ENCODE measurements around the gene L1TD1. TPM values are rescaled to one million over a fixed set of nuclear protein-coding genes. Genes with fewer than 3 reads are reported as not detected.

L1TD1 gene
- polyA plus RNA-seq, 2 of the 4 experiments (the other 2 are of a cell fraction): not detected

DNA sequence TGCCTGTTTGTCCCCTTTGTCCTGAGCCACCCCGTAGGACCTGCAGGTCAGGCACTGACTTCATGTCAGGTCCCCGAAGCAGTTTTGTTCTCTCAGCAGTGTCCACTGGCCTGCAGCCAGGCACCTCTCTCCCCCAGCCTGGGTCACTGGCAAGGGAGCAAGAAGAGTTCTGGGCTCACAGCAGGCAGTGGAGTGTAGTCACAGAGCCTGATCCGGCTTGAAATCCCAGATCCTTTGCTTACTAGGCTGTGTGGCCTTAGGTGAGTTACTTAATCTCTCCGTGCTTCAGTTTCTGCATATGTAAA is 34.2 kb downstream of the L1TD1 start:
- POLR2A ChIA-PET: interaction anchor here (0.6 kb wide), 1 partner anchor 10 kb away, joined by 6 read pairs; no protein-coding TSS in a partner anchor

DNA sequence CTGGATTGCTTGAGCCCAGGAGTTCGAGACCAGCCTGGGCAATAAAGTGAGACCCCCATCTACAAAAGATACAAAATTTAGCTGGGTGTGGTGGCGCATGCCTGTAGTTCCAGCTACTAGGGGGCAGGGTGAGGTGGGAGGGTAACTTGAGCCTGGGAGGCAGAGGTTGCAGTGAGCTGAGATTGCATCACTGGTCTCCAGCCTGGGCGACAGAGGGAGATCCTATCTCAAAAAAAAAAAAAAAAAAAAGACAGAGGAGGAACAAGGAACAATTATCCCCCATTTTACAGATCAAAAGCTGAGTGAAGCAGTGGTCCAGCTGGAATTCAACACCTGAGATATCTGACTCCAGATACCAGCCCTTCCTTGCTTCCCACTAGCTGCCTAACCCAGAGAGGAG is 34.8 kb downstream of the L1TD1 start:
- CTCF ChIA-PET: interaction anchor here (0.9 to 2.2 kb wide), 3 partner anchors 8 to 178 kb away, joined by 3 to 8 read pairs (median 3); no protein-coding TSS in a partner anchor
- WGBS (ENCODE audit: missing lambda C conversion rate): 73% methylated on average over 3 of the region's 3 CpGs
- DNase-seq (ENCODE audit: low read depth in 1 of 2, low spot score in 1 of 2) (no peak), FAIRE-seq (no peak), ATAC-seq (no peak)
- peak overlapping the region in 1 of 2 experiments; percentile 53; a peak in 3 of 6 replicates for H3K27ac ChIP-seq
- 0 out of 3 replicates have a peak overlapping the region, but pooled peaks have one; percentile 1 for H3K4me2 ChIP-seq
- POLR2A ChIA-PET: interaction anchor here (0.6 kb wide), 1 partner anchor 9 kb away, joined by 6 read pairs; no protein-coding TSS in a partner anchor
- H3K9me3 ChIP-seq: no peaks in the 10 kb centered on the region
- H3K4me3 ChIP-seq: no peak overlapping the region
- H3K4me1 ChIP-seq: peaks cover 25% of the 10 kb centered on the region
- TF ChIP-seq FOSL2 (IDR thresholded peaks at IDR 0.05) (no peak), FOSL2 (CRISPR knock-in tag; IDR thresholded peaks at IDR 0.05) (no peak), MYC (IDR thresholded peaks at IDR 0.05; ENCODE audit: borderline replicate concordance, low read length) (no peak), CEBPB (IDR thresholded peaks at IDR 0.05) (no peak), KDM1A (IDR thresholded peaks at IDR 0.05; ENCODE audit: low read depth) (no peak), NFE2L2 (conservative IDR thresholded peaks at IDR 0.05; ENCODE audit: low read length) (no peak), EP300 (IDR thresholded peaks at IDR 0.05) (no peak), RNF2 (IDR thresholded peaks at IDR 0.05; ENCODE audit: borderline replicate concordance, low read depth) (no peak), CHD2 (IDR thresholded peaks at IDR 0.05; ENCODE audit: low read length, partially characterized antibody) (no peak), TFCP2L1 (CRISPR knock-in tag; IDR thresholded peaks at IDR 0.05) (no peak), KDM5A (IDR thresholded peaks at IDR 0.05) (no peak), ZC3H11A (IDR thresholded peaks at IDR 0.05) (no peak), SMC3 (IDR thresholded peaks at IDR 0.05) (no peak)
- TF ChIP-seq, protein P1, sequence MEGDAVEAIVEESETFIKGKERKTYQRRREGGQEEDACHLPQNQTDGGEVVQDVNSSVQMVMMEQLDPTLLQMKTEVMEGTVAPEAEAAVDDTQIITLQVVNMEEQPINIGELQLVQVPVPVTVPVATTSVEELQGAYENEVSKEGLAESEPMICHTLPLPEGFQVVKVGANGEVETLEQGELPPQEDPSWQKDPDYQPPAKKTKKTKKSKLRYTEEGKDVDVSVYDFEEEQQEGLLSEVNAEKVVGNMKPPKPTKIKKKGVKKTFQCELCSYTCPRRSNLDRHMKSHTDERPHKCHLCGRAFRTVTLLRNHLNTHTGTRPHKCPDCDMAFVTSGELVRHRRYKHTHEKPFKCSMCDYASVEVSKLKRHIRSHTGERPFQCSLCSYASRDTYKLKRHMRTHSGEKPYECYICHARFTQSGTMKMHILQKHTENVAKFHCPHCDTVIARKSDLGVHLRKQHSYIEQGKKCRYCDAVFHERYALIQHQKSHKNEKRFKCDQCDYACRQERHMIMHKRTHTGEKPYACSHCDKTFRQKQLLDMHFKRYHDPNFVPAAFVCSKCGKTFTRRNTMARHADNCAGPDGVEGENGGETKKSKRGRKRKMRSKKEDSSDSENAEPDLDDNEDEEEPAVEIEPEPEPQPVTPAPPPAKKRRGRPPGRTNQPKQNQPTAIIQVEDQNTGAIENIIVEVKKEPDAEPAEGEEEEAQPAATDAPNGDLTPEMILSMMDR (IDR thresholded peaks at IDR 0.05): no peak
- TF ChIP-seq, protein P2, sequence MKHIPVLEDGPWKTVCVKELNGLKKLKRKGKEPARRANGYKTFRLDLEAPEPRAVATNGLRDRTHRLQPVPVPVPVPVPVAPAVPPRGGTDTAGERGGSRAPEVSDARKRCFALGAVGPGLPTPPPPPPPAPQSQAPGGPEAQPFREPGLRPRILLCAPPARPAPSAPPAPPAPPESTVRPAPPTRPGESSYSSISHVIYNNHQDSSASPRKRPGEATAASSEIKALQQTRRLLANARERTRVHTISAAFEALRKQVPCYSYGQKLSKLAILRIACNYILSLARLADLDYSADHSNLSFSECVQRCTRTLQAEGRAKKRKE (CRISPR knock-in tag; IDR thresholded peaks at IDR 0.05; ENCODE audit: low read depth): no peak
- TF ChIP-seq, protein P3, sequence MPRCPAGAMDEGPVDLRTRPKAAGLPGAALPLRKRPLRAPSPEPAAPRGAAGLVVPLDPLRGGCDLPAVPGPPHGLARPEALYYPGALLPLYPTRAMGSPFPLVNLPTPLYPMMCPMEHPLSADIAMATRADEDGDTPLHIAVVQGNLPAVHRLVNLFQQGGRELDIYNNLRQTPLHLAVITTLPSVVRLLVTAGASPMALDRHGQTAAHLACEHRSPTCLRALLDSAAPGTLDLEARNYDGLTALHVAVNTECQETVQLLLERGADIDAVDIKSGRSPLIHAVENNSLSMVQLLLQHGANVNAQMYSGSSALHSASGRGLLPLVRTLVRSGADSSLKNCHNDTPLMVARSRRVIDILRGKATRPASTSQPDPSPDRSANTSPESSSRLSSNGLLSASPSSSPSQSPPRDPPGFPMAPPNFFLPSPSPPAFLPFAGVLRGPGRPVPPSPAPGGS (IDR thresholded peaks at IDR 0.05): no peak

More for the DNA sequence above, 34.2 kb downstream of the L1TD1 start:
- H3K9me3 ChIP-seq: no peaks in the 10 kb centered on the region
- WGBS (ENCODE audit: missing lambda C conversion rate): 63% methylated on average over 3 of the region's 4 CpGs
- no peak overlapping the region for H3K4me3 ChIP-seq
- ATAC-seq: no peak
- no peak overlapping the region for H3K4me2 ChIP-seq
- FAIRE-seq: no peak
- CTCF ChIA-PET: interaction anchor here (0.9 to 2.2 kb wide), 3 partner anchors 53 to 178 kb away, joined by 3 to 8 read pairs (median 6); no protein-coding TSS in a partner anchor
- H3K27ac ChIP-seq: peak overlapping the region in 1 of 2 experiments; percentile 53; a peak in 3 of 6 replicates
- no peak for DNase-seq (ENCODE audit: low read depth in 1 of 2, low spot score in 1 of 2)
- TF ChIP-seq ZSCAN20 (CRISPR knock-in tag; IDR thresholded peaks at IDR 0.05) (no peak), ESRRA (IDR thresholded peaks at IDR 0.05; ENCODE audit: borderline replicate concordance, low read length) (no peak), RCOR1 (IDR thresholded peaks at IDR 0.05; ENCODE audit: low read depth, low read length) (no peak), CEBPB (IDR thresholded peaks at IDR 0.05) (no peak), JUNB (IDR thresholded peaks at IDR 0.05) (no peak), CBX8 (IDR thresholded peaks at IDR 0.05) (no peak), PHF8 (IDR thresholded peaks at IDR 0.05; ENCODE audit: borderline replicate concordance, low read depth) (no peak), TP53 (CRISPR knock-in tag; IDR thresholded peaks at IDR 0.05) (no peak), CHD2 (IDR thresholded peaks at IDR 0.05; ENCODE audit: low read length, partially characterized antibody) (no peak), ZNF302 (CRISPR knock-in tag; IDR thresholded peaks at IDR 0.05) (no peak), MAZ (IDR thresholded peaks at IDR 0.05; ENCODE audit: borderline replicate concordance, low read depth, low read length) (no peak), MAFK (IDR thresholded peaks at IDR 0.05; ENCODE audit: partially characterized antibody) (no peak), KDM5A (IDR thresholded peaks at IDR 0.05) (no peak), EHMT2 (IDR thresholded peaks at IDR 0.05; ENCODE audit: low read depth) (no peak)
- TF ChIP-seq, protein P3 (IDR thresholded peaks at IDR 0.05): no peak
- TF ChIP-seq, protein P4, sequence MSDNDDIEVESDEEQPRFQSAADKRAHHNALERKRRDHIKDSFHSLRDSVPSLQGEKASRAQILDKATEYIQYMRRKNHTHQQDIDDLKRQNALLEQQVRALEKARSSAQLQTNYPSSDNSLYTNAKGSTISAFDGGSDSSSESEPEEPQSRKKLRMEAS (IDR thresholded peaks at IDR 0.05): no peak
- TF ChIP-seq, protein P5, sequence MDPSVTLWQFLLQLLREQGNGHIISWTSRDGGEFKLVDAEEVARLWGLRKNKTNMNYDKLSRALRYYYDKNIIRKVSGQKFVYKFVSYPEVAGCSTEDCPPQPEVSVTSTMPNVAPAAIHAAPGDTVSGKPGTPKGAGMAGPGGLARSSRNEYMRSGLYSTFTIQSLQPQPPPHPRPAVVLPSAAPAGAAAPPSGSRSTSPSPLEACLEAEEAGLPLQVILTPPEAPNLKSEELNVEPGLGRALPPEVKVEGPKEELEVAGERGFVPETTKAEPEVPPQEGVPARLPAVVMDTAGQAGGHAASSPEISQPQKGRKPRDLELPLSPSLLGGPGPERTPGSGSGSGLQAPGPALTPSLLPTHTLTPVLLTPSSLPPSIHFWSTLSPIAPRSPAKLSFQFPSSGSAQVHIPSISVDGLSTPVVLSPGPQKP (IDR thresholded peaks at IDR 0.05; ENCODE audit: low read depth, low read length): no peak
- TF ChIP-seq, protein P6, sequence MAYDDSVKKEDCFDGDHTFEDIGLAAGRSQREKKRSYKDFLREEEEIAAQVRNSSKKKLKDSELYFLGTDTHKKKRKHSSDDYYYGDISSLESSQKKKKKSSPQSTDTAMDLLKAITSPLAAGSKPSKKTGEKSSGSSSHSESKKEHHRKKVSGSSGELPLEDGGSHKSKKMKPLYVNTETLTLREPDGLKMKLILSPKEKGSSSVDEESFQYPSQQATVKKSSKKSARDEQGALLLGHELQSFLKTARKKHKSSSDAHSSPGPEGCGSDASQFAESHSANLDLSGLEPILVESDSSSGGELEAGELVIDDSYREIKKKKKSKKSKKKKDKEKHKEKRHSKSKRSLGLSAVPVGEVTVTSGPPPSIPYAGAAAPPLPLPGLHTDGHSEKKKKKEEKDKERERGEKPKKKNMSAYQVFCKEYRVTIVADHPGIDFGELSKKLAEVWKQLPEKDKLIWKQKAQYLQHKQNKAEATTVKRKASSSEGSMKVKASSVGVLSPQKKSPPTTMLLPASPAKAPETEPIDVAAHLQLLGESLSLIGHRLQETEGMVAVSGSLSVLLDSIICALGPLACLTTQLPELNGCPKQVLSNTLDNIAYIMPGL (CRISPR knock-in tag; IDR thresholded peaks at IDR 0.05; ENCODE audit: borderline replicate concordance): no peak
- peaks cover 25% of the 10 kb centered on the region for H3K4me1 ChIP-seq

Data from A549 (cell line).